Activated CD8-positive, alpha-beta memory T cell treated with anti-CD3 and anti-CD28 coated beads for 48 hours (primary cell): Measurements from ENCODE around the gene ATG101.
A peak's percentile ranks its signal among the peaks of the same experiment; 100 is the strongest.
"Not testable (repeated sequence)": the region's sequence is repeated elsewhere in the genome, so short reads cannot be mapped to it uniquely, and the experiment has no call there.

Experiments used
- DNase-seq, 3 experiments: peaks; one replicate each; pipeline ENCODE4 v3.0.0-alpha.2; 2020; ENCODE audit warnings: low read depth in 2 of 3, low spot score in 2 of 3

The ATG101 gene

DNA sequence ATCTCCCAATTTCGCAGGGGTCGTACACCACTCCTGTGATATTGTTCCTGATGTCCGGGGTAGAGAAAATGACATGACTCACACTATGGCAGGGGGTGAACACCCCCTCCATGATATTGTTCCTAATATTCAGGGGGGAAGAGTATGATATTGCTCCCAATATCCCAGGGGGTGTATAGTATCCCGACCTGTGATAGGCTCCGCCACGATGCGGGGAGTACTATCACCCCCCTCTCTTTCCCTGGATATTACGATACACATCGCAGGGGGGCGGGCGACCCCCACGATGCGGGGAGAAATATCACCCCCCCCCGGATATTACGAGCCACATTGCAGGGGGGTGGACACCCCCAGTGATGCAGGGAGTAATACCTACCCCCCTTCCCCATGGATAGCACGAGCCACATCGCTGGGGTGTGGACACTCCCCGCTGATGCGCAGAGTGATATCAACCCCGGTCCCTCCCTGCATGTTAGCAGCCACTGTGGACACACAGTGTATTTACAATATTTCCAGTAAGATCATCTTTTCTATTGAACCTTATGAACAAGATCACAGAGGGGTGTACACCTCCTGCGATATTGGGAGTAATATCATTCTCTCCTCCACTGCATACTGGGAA lies 27.4 kb downstream of the ATG101 start:
- no peak for DNase-seq

GRCh38 chr12:52104431-52105089 lies 34.8 kb downstream of the ATG101 start:
- DNase-seq, result not testable (repeated sequence)

DNA sequence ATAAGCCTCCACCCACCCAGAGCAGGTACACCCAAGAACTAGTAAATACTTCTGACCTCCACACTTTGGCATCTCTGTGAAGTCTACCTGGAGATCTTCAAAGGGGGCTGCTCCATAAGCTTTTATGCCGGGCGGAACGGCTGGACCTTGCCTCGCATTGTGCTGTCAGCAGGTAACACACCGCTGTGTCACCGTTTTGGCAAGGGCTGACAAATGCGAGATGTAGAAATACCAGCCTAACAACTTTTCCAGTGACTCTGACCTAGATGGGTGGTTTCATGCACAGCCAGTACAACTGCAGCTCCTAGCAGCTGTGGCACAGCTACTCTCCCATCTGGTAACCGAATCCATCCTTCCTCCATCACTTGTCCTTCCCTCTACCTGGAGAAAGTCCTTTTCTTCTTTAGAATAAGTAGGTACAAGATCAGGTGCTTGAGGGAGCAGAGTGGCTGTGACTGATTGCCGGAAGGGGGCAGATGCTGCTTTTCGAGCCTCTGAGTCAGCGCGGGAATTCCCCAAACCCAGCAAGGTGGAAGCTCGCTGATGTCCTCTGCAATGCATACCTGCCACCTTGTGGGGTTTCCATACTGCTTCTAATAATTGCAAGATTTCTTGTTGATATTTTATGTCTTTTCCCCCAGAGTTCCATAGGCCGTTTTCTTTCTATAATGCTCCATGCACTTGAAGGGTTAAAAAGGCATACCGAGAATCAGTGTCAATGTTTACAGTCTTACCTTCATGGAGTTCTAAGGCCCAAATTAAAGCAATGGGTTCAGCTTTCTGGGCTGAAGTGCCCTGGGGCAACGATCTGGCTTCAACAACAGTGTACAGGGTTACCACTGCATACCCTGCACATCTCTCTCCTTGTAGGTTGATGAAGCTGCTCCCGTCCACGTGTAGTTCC lies 46.7 kb downstream of the ATG101 start:
- not testable (repeated sequence) for DNase-seq

GRCh38 chr12:52117806-52118475 lies 48.2 kb downstream of the ATG101 start:
- not testable (repeated sequence) for DNase-seq

DNA sequence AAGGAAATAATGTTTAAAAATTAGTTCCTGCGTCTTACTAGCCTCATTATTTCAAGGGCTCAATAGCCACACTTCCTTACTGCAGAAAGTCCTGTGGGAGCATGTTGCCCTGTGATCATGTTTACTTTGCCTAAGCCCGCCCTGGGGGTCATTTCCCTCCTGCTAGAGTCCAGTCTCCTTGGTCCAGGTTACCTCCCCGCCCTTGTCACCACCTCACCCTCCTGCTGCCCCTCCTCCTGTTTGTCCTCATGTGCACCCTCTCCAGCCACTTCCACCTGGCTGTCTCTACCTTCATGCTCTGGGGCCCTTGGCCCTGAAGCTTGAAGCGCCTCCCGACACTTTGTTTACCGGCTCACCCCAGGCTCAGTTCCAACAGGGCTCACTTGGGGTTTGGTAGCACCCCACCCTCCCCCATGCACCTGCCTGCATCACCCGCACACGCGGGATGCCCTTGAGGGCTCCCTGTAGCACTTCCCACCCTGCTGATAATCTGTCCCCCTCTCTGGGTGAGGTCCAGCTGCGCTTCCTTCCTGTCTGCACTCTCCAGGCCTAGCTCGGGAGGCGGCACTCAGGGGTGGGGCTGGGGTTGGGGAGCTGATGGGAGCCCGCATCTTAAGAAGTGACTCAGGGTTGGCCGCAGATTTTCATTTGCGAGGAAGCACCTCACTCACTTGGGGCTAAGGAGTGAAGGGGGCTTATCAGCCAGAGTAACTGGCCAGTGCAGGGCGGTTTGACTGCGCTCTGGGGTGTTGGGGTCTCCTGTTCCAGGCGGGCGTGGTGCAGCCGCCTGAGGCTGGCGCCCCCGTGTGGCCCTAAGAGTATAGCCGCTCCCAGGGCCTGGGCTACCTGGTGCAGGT lies 49.8 kb downstream of the ATG101 start:
- peak in 2 of 3 experiments; percentile 33 to 38 for DNase-seq

GRCh38 chr12:52120951-52121823 lies 51.4 kb downstream of the ATG101 start:
- DNase-seq, result no peak

DNA sequence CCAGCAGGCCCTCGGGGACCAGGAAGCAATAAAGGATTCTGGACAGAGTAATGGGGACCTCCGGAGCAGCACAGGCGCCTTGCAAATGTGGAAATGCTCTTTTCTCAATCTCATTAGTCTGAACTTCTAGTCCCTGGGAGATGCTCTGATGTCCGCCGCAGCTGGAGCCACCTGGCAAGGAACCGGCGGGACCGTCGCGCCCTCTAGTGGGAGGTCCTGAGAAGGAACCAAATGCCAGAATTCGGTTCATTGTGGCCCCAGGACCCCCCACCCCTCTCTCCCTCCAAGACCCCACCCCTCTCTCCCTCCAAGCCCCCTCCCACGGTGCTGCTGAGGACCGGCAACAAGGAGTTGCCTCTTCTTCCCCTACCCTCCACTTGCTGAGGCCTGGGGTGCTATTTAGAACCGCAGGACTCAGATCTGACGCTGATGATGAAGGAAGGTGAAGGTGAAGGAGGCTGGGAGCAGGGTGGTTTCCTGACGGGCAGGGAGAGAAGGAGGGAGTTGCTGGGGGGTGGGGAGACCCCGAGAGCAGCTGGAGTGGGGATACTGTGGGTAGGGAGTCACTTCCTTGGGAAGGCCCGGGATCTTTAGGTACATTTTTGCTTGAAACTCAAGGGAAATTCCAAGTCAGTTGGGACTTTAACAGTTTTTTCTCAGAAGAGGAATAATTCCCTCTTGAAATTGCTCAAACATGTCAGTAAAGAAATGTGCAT lies 52.2 kb downstream of the ATG101 start:
- DNase-seq, result peak; percentile 23 to 64 (median 46)

DNA sequence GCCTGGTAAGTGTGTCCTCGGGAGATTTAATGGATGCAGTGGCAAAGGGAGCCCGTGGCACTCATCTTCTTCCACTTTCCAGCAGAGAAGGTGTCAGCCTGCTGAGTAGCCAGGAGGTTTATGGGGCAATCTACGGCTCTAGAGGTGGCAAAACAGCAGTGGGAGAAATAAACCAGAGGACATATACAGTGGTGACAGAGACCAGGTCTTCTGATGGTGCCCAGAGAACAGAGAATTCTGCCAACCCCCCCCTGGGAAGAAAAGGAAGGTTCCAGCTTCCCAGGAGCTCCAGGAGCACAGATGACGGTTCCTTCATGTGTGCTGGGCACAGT lies 52.7 kb downstream of the ATG101 start:
- DNase-seq, result no peak

GRCh38 chr12:52122904-52123303 lies 53.1 kb downstream of the ATG101 start:
- no peak for DNase-seq

DNA sequence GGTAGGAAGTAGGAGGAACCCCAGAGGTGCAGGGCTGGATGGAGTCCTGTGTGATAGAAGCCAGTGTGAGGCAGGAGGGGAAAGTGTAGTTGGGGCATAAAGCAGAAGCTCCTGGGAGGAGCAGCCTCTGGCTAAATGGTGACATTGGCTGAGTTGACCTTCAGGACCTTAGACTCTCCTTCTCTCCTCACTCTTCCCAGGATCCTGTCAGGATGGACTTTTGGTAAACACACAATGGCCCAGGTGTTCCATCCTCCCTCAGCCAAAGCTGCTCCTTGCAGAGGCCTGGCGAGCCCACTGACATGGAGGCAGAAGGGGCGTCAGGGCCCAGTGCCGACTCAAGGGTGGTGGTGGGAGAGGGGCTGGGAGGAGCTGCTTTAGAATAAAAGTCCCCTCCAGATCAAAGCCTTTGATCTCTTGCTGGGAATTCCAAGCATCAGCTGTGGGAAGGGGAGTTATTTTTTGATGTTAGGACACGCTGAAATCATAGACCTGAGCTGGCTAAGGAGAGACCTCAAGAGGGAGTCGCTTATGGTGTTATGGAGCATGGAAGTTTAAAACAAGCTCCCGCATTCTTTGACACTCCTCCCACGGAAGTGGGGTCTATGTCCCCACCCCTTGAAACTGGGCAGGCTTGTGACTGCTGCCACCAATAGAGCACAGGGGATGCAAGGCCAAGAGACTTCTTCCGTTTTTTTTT lies 53.9 kb downstream of the ATG101 start:
- no peak for DNase-seq

DNA sequence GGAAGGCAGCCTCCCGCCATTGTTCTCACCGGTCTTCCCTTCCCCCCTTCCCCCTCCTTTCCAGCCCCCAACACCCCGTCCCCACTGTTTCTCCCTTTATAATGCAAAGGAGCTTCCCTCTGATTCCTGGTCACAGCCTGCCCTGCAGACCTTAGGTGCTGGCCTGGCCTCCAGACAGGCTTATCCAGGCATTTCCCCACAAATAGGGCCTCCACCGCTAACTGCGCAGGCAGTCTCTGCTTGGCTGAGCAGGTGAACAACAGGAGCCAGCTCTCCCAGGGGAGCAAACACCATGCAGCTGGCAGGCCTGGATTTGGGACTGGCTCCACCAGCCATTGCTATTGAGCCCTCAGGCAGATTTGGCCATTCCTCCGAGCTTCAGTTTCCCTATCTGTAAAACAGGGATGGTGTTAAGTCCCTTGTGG lies 55.7 kb downstream of the ATG101 start:
- DNase-seq, result no peak

DNA sequence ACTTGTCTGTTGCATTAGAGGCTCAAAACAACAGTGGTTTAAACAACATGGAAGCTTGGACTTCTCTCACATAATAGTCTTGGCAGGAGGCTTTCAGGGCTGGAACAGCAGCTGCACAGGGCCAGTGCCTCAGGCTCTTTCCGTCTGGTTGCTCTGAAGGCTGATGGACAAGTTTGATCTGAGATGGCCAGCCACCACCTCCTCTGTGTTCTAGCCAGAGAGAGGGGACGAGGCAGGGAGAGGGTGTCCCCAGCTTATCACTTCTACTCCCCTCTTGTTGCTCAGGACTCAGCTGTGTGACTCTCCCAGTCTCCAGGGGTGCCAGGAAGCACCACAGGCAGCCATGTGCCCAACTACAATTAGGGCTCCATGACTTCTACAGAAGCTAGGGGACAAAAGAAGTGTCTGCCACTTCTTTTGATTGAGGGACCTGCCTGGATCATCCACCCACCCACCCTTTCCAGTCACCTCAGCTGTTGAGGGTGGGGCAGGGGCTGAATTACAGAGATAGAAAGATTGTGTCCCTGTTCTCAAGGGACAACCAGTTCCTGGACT lies 56.3 kb downstream of the ATG101 start:
- DNase-seq, result no peak
